K562 (cell line): ENCODE data around the gene AARS1. TPM values are rescaled to one million over a fixed set of nuclear protein-coding genes. Genes with fewer than 3 reads are reported as not detected.

ENCODE experiments used
- DMBX1 ChIP-seq: fragments of 250-450 bp; sonication (Bioruptor Pico); IDR thresholded peaks from 2 replicates; pipeline ENCODE4 v1.8.0; 2022; ENCODE audit warnings: inconsistent platforms, mild to moderate bottlenecking, moderate library complexity, borderline replicate concordance
- E2F3 ChIP-seq: fragments of 250-450 bp; sonication (Bioruptor Pico); IDR thresholded peaks from 2 replicates; pipeline ENCODE4 v1.4.0; 2020; ENCODE audit warnings: mild to moderate bottlenecking
- E2F5 ChIP-seq: sonication (generic); formaldehyde crosslinking; IDR thresholded peaks from 2 replicates; pipeline ENCODE4 v1.8.0; 2022; ENCODE audit warnings: mild to moderate bottlenecking, missing genetic modification reagents
- FOXA3 ChIP-seq, 2 experiments: fragments of 450-650 bp in 1 of 2; sonication (generic) in 1 of 2; formaldehyde crosslinking; IDR thresholded peaks in 1 of 2; conservative IDR thresholded peaks in 1 of 2; 2 replicates each; pipeline versions ENCODE4 v1.4.0 to v1.8.0; 2020 to 2022; ENCODE audit warnings: mild to moderate bottlenecking in 2 of 2, missing genetic modification reagents in 1 of 2
- HDAC1 ChIP-seq, 2 experiments: fragments of 450-650 bp; IDR thresholded peaks; 2 replicates each; pipeline ENCODE4 v1.6.1; 2016 to 2017; ENCODE audit warnings: inconsistent platforms in 1 of 2, mild to moderate bottlenecking in 1 of 2, moderate library complexity in 1 of 2
- HNRNPL ChIP-seq: fragments of 200-400 bp; formaldehyde crosslinking; IDR thresholded peaks from 2 replicates; pipeline ENCODE4 v1.6.1; 2017; ENCODE audit warnings: low read depth, mild to moderate bottlenecking, low read length
- KAT2B ChIP-seq: IDR thresholded peaks from one replicate; pipeline ENCODE4 v1.6.1; 2012; ENCODE audit warnings: low read depth, mild to moderate bottlenecking, control low read depth, inconsistent platforms, low read length, moderate library complexity
- MCM3 ChIP-seq: fragments of 450-650 bp; IDR thresholded peaks from 2 replicates; pipeline ENCODE4 v1.6.1; 2016
- MED1 ChIP-seq: sonication (generic); formaldehyde crosslinking; IDR thresholded peaks from 2 replicates; pipeline ENCODE4 v1.8.1; 2023; ENCODE audit warnings: missing genetic modification reagents, borderline replicate concordance
- MTF1 ChIP-seq: fragments of 250-450 bp; sonication (Bioruptor Pico); IDR thresholded peaks from 2 replicates; pipeline ENCODE4 v1.9.0; 2021; ENCODE audit warnings: moderate library complexity, mild to moderate bottlenecking, inconsistent platforms, borderline replicate concordance
- MXD1 ChIP-seq: fragments of 250-450 bp; sonication (Bioruptor Pico); IDR thresholded peaks from 2 replicates; pipeline ENCODE4 v1.8.0; 2021; ENCODE audit warnings: borderline replicate concordance, mild to moderate bottlenecking, moderate library complexity; ENCODE audit not compliant: poor library complexity, severe bottlenecking
- PCBP2 ChIP-seq: fragments of 200-400 bp; formaldehyde crosslinking; IDR thresholded peaks from 2 replicates; pipeline ENCODE4 v1.6.1; 2018; ENCODE audit warnings: low read length, low read depth, mild to moderate bottlenecking, moderate library complexity; ENCODE audit not compliant: poor library complexity, severe bottlenecking
- PYGO2 ChIP-seq: fragments of 450-650 bp; IDR thresholded peaks from 2 replicates; pipeline ENCODE4 v1.6.1; 2016; ENCODE audit warnings: mild to moderate bottlenecking, missing genetic modification characterization, moderate library complexity, missing compliant biosample characterization
- RERE ChIP-seq: sonication (generic); formaldehyde crosslinking; IDR thresholded peaks from 2 replicates; pipeline ENCODE4 v1.8.0; 2023; ENCODE audit warnings: missing genetic modification reagents, mild to moderate bottlenecking, borderline replicate concordance
- TAF7 ChIP-seq: fragments of 450-650 bp; IDR thresholded peaks from 2 replicates; pipeline ENCODE4 v1.6.1; 2016; ENCODE audit warnings: missing genetic modification characterization, missing compliant biosample characterization
- THRA ChIP-seq: fragments of 450-650 bp; IDR thresholded peaks from 2 replicates; pipeline ENCODE4 v1.6.1; 2017; ENCODE audit warnings: mild to moderate bottlenecking, moderate library complexity
- ZFX ChIP-seq: sonication (generic); formaldehyde crosslinking; IDR thresholded peaks from 2 replicates; pipeline ENCODE4 v1.8.0; 2022; ENCODE audit warnings: mild to moderate bottlenecking, missing genetic modification reagents, moderate library complexity
- ZNF197 ChIP-seq: fragments of 200-800 bp; sonication (Bioruptor generic); IDR thresholded peaks from 2 replicates; pipeline ENCODE4 v1.6.1; 2016; ENCODE audit warnings: low read depth, missing genetic modification characterization, missing compliant biosample characterization
- ZNF436 ChIP-seq: fragments of 250-450, 450-650 bp; sonication (Bioruptor Pico); formaldehyde crosslinking; IDR thresholded peaks from 2 replicates; pipeline ENCODE4 v1.7.0; 2020; ENCODE audit warnings: mild to moderate bottlenecking
- polyA plus RNA-seq, 8 experiments: library from polyadenylated mRNA; depleted of rRNA in 4 of 8; stranded (reverse) in 5 of 8; unstranded in 3 of 8; fragments of >200 nt; fragmentation: Nextera tagmentation in 2 of 8; fragmentation: Illumina TruSeq in 1 of 8; extraction: Ambion mirVana in 2 of 8; extraction: Trizol in 1 of 8; gene quantifications; 2 replicates each; pipeline versions ENCODE4 v1.2.1 to v1.2.3, GENCODE V29; 2011 to 2014; ENCODE audit warnings: inconsistent platforms in 1 of 8, missing spikeins in 1 of 8
- total RNA-seq, 7 experiments: library from RNA; depleted of rRNA in 6 of 7; stranded (reverse); fragments of >200 nt in 6 of 7; fragmentation: Illumina TruSeq in 2 of 7; extraction: Trizol in 2 of 7; gene quantifications; 2 replicates each; pipeline versions ENCODE4 v1.2.1 to v1.2.3, GENCODE V29; 2011 to 2021; ENCODE audit warnings: low replicate concordance in 1 of 7

AARS1 gene
- total and polyA plus RNA-seq, 9 of the 15 experiments (the other 6 are each of a cell fraction or from before 2014, with no cell fraction given): 50.1 to 235 (median 174) TPM

- TF ChIP-seq TAF7 (tag): no peak
- TF ChIP-seq HDAC1 (IDR thresholded peaks at IDR 0.05): no peak
- TF ChIP-seq E2F5: peak; percentile 60; the same call in 1 of the 2 replicates
- TF ChIP-seq KAT2B: no peak
- no peak for TF ChIP-seq E2F3 (CRISPR knock-in tag)
- TF ChIP-seq MXD1 (CRISPR knock-in tag): no peak
- no peak; the same call in 1 of the 2 replicates for TF ChIP-seq MED1
- TF ChIP-seq DMBX1 (CRISPR knock-in tag): no peak
- no peak for TF ChIP-seq ZNF436 (CRISPR knock-in tag)
- no peak for TF ChIP-seq ZNF197 (CRISPR knock-in tag)
- 0 out of 2 replicates have a peak, but pooled peaks have one; percentile 29 for TF ChIP-seq HNRNPL
- TF ChIP-seq THRA: no peak
- TF ChIP-seq PCBP2: no peak
- peak; percentile 71 for TF ChIP-seq ZFX (CRISPR knock-in tag)
- no peak for TF ChIP-seq FOXA3 (CRISPR knock-in tag; conservative IDR thresholded peaks at IDR 0.05 in 1 of 2, IDR thresholded peaks at IDR 0.05 in 1 of 2)
- TF ChIP-seq RERE: no peak; the same call in 1 of the 2 replicates
- no peak for TF ChIP-seq MCM3
- no peak for TF ChIP-seq MTF1 (CRISPR knock-in tag)
- no peak for TF ChIP-seq PYGO2 (tag)
These were observed 38.3 kb downstream of the AARS1 start (continued) for GRCh38 chr16:70250748-70251628.
